BE2C (cell line): ENCODE data around the gene YTHDF1. TPM values are rescaled to one million over a fixed set of nuclear protein-coding genes. Genes with fewer than 3 reads are reported as not detected.

ENCODE experiments used
- DNase-seq: peaks from one replicate; pipeline ENCODE4 v3.0.0-alpha.2; 2020
- H3K27me3 ChIP-seq: fragments of 250-450 bp; sonication (Bioruptor Pico); 2 replicates; pipeline ENCODE4 v1.5.1; 2020; ENCODE audit warnings: mild to moderate bottlenecking
- H3K36me3 ChIP-seq: fragments of 250-450 bp; sonication (Bioruptor Pico); 2 replicates; pipeline ENCODE4 v1.5.1; 2020; ENCODE audit warnings: mild to moderate bottlenecking
- H3K4me1 ChIP-seq: fragments of 250-450 bp; sonication (Bioruptor Pico); 2 replicates; pipeline ENCODE4 v1.5.1; 2020
- H3K4me3 ChIP-seq: 2 replicates; pipeline ENCODE4 v1.5.1; 2011; ENCODE audit warnings: low read depth, low read length
- H3K9me3 ChIP-seq: fragments of 250-450 bp; sonication (Bioruptor Pico); 2 replicates; pipeline ENCODE4 v1.5.1; 2020
- polyA plus RNA-seq: library from polyadenylated mRNA; unstranded; fragments of >200 nt; gene quantifications from one replicate; pipeline ENCODE4 v1.2.1, GENCODE V29; 2012; ENCODE audit warnings: low read depth, missing spikeins; ENCODE audit not compliant: insufficient read length, insufficient read depth
- TF ChIP-seq, protein P1 (sequence below): IDR thresholded peaks from 2 replicates; pipeline ENCODE4 v1.5.1; 2012; ENCODE audit warnings: mild to moderate bottlenecking, low read depth, low read length

YTHDF1 gene
- polyA plus RNA-seq: 90.9 TPM

DNA sequence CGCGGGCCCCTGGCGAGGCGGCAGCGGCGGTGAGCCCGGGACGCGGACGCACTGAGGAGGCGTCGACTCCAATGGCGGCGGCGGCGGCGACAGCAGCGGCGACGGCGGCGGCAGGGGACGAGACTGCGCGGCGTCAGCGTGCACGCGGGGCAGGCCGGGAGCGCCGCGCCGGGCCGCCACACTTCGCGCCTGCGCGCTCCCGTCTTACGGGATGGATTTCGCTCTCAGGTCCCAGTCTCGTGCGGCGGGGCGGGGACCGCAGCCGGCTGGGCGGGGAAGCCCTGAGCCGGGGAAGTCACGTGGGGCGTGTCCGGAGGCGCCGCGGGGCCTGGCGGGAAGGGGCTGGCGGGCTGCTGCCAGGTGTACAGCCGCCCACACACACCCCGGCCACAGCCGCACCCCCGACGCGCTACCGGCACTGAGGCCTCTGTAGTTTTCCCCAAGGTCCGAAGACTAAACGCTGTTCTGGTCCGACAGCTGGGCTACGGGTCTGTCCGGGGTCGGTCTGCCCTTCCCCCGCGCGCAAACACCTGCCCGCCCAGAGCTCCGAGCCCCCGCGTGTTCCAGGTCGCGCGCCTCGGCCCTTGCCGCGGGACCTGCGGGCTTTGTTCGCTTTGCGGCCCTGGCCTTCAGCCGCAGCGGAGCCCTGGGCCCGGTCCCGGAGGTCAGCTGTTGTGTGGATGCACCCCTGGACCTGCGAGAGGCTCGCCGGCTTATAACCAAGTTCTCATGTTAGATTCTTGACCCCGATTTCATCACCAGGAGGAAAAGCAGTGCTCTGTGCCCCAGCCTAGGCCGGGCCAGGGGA, at the start of gene YTHDF1:
Gene YTHDF1, minus strand, starts transcription at position 91 of the 808 bp plus-strand sequence. CDS start 239 bp downstream, outside the sequence.
- H3K4me1 ChIP-seq: peaks cover 15% of the 10 kb centered on the region
- H3K9me3 ChIP-seq: no peaks in the 10 kb centered on the region
- peak within 1 kb of the TSS; percentile 93 for H3K4me3 ChIP-seq
- peaks cover 37% of the 10 kb centered on the region for H3K36me3 ChIP-seq
- peak; percentile 98 for DNase-seq
- no peaks in the 10 kb centered on the region for H3K27me3 ChIP-seq
- TF ChIP-seq, protein P1, sequence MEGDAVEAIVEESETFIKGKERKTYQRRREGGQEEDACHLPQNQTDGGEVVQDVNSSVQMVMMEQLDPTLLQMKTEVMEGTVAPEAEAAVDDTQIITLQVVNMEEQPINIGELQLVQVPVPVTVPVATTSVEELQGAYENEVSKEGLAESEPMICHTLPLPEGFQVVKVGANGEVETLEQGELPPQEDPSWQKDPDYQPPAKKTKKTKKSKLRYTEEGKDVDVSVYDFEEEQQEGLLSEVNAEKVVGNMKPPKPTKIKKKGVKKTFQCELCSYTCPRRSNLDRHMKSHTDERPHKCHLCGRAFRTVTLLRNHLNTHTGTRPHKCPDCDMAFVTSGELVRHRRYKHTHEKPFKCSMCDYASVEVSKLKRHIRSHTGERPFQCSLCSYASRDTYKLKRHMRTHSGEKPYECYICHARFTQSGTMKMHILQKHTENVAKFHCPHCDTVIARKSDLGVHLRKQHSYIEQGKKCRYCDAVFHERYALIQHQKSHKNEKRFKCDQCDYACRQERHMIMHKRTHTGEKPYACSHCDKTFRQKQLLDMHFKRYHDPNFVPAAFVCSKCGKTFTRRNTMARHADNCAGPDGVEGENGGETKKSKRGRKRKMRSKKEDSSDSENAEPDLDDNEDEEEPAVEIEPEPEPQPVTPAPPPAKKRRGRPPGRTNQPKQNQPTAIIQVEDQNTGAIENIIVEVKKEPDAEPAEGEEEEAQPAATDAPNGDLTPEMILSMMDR: no peak

DNA sequence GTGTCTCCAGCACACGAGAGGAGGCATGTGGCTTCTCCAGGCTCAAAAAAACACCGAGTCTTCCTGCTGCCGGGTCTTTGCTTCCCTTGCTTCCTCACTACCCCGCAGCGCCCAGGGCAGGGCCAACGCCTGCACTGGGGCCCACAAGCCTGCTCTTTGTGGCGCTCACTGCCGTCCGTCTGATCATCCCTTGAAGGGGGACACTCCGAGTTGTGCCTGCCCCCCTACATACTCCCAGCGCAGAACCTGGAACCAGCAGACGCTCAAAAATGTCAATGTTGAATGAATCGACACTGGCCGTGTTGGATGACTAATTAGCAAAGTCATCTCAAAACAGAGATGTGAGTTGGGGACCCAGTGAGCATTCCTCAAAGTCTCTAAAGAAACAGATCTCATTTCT, 48.6 kb upstream of the YTHDF1 start:
- H3K4me3 ChIP-seq: no peak overlapping the region
- peaks cover 17% of the 10 kb centered on the region for H3K27me3 ChIP-seq
- no peak for DNase-seq
- no peaks in the 10 kb centered on the region for H3K9me3 ChIP-seq
- H3K4me1 ChIP-seq: no peaks in the 10 kb centered on the region
- H3K36me3 ChIP-seq: no peaks in the 10 kb centered on the region
- TF ChIP-seq, protein P1: no peak

- Histone ChIP-seq H3K4me3 (no peak overlapping the region), H3K27me3 (peaks cover 17% of the 10 kb centered on the region), H3K4me1 (no peaks in the 10 kb centered on the region), H3K36me3 (no peaks in the 10 kb centered on the region), H3K9me3 (no peaks in the 10 kb centered on the region)
- TF ChIP-seq, protein P1: no peak
- no peak for DNase-seq
These were observed 48.1 kb upstream of the YTHDF1 start for GRCh38 chr20:63264000-63264399.

DNA sequence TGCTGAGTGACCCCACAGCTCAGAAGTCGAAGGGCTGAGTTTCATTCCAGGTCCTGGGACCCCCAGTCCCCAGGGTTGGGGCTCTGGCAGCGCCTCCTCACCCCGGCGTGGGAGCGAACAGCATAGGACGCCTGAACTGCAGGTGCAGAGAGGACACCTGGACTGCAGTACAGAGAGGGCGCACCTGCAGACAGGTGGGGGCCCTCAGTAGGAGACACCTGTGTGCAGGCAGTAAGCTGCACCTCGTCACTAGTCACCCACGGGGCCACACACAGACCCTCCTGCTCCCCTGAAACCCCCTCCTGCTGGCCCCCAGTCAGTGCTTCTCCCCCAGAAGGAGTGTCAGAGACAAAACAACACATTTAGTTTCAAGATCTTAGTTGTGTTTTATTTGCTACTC, 46.9 kb upstream of the YTHDF1 start:
- Histone ChIP-seq H3K4me1 (no peaks in the 10 kb centered on the region), H3K9me3 (no peaks in the 10 kb centered on the region; the same call in 1 of the 2 replicates), H3K36me3 (no peaks in the 10 kb centered on the region), H3K4me3 (no peak overlapping the region), H3K27me3 (peaks cover 17% of the 10 kb centered on the region)
- no peak for DNase-seq
- TF ChIP-seq, protein P1: no peak

GRCh38 chr20:63261795-63262528, 46.0 kb upstream of the YTHDF1 start:
- Histone ChIP-seq H3K9me3 (no peaks in the 10 kb centered on the region; the same call in 1 of the 2 replicates), H3K4me3 (no peak overlapping the region), H3K27me3 (peaks cover 17% of the 10 kb centered on the region), H3K36me3 (no peaks in the 10 kb centered on the region), H3K4me1 (no peaks in the 10 kb centered on the region)
- TF ChIP-seq, protein P1: no peak
- DNase-seq: no peak
